C4-2B (cell line): ENCODE data around the gene EXO5.

Experiments used
- ZFX ChIP-seq: fragments of 450-650 bp; IDR thresholded peaks from 2 replicates; pipeline ENCODE4 v1.6.1; 2017
- TF ChIP-seq, protein P1 (sequence below): fragments of 450-650 bp; conservative IDR thresholded peaks from 2 replicates; pipeline ENCODE4 v1.5.1; 2017; ENCODE audit warnings: mild to moderate bottlenecking

DNA sequence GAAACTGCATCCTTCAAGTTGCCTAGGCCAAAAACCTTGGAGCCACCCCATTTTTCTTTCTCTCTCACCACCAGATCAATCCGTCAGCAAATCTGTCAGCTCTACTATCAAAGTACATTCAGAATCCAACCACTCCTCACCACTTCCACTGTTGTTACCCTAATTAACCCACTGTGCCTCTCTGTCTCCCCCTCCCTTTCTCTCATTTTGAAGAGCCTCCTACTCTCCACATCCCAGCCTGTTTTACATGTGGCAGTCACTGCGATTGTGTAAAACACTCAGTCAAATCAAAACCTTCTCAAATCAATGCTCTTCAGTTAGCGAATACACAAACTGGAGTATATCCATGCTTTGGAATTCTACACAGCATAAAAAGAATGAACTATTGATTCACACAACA is 55.9 kb downstream of the EXO5 start:
- TF ChIP-seq, protein P1, sequence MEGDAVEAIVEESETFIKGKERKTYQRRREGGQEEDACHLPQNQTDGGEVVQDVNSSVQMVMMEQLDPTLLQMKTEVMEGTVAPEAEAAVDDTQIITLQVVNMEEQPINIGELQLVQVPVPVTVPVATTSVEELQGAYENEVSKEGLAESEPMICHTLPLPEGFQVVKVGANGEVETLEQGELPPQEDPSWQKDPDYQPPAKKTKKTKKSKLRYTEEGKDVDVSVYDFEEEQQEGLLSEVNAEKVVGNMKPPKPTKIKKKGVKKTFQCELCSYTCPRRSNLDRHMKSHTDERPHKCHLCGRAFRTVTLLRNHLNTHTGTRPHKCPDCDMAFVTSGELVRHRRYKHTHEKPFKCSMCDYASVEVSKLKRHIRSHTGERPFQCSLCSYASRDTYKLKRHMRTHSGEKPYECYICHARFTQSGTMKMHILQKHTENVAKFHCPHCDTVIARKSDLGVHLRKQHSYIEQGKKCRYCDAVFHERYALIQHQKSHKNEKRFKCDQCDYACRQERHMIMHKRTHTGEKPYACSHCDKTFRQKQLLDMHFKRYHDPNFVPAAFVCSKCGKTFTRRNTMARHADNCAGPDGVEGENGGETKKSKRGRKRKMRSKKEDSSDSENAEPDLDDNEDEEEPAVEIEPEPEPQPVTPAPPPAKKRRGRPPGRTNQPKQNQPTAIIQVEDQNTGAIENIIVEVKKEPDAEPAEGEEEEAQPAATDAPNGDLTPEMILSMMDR: no peak
- no peak for TF ChIP-seq ZFX
